A673 (cell line): ENCODE measurements around the gene PHIP.
"Not testable (repeated sequence)": the region's sequence is repeated elsewhere in the genome, so short reads cannot be mapped to it uniquely, and the experiment has no call there.

Experiments
- CTCF ChIP-seq: fragments of 300-800, 200-600 bp; sonication (generic); conservative IDR thresholded peaks from 2 replicates; pipeline ENCODE4 v1.5.1; 2017; ENCODE audit warnings: low read depth, mild to moderate bottlenecking, antibody characterized with exemption, low read length, moderate library complexity, mixed read lengths
- EZH2 ChIP-seq: fragments of 200-600 bp; sonication (generic); IDR thresholded peaks from 2 replicates; pipeline ENCODE4 v1.6.1; 2017; ENCODE audit warnings: borderline replicate concordance, low read depth, mild to moderate bottlenecking, mixed read lengths, antibody characterized with exemption, low read length; ENCODE audit not compliant: poor library complexity, severe bottlenecking

- not testable (repeated sequence) for TF ChIP-seq CTCF, EZH2
Observed at GRCh38 chr6:78921168-78921567, 156.9 kb downstream of the PHIP start.
